CD4-positive, alpha-beta T cell (primary cell): ENCODE data around the gene KPNB1. TPM values are rescaled to one million over a fixed set of nuclear protein-coding genes. Genes with fewer than 3 reads are reported as not detected.

ENCODE experiments used
- ATAC-seq: fragments of 200-7000 bp; cut with Tn5 transposase; one replicate; pipeline ENCODE4 v1.10.0; 2022; ENCODE audit warnings: mild to moderate bottlenecking; ENCODE audit not compliant: poor library complexity
- CTCF ChIA-PET: fragments of 350-600 bp; sonication (Branson Sonifier 250); formaldehyde crosslinking; loops from one replicate; lab custom pipeline; 2021; ENCODE audit warnings: antibody characterized with exemption, inconsistent platforms; lab: Charles Lee
- POLR2A ChIA-PET: fragments of 350-600 bp; sonication (Branson Sonifier 250); formaldehyde crosslinking; loops from one replicate; lab custom pipeline; 2021; ENCODE audit warnings: antibody characterized with exemption, inconsistent platforms; lab: Charles Lee
- DNase-seq, 14 experiments: peaks; one replicate each; pipeline ENCODE4 v3.0.0-alpha.2; 2013 to 2020; ENCODE audit warnings: mixed read lengths in 2 of 14
- H3K27ac ChIP-seq, 2 donors: one replicate each; pipeline versions ENCODE4 v1.5.1 to v1.7.0; 2013; ENCODE audit warnings: low read length in 2 of 2, low read depth in 1 of 2, mild to moderate bottlenecking in 1 of 2
- H3K27me3 ChIP-seq, 2 experiments: 1 replicate in 1 of 2; 2 replicates in 1 of 2; pipeline versions ENCODE4 v1.6.1 to v1.7.0; 2013; ENCODE audit warnings: low read length in 2 of 2, control low read depth in 1 of 2, mild to moderate bottlenecking in 1 of 2, moderate library complexity in 1 of 2; ENCODE audit not compliant: insufficient read depth in 2 of 2, control insufficient read depth in 1 of 2
- H3K36me3 ChIP-seq: one replicate; pipeline ENCODE4 v1.6.1; 2013; ENCODE audit warnings: low read length, control low read depth; ENCODE audit not compliant: insufficient read depth
- H3K4me1 ChIP-seq: one replicate; pipeline ENCODE4 v1.6.1; 2013; ENCODE audit warnings: low read length, control low read depth; ENCODE audit not compliant: insufficient read depth
- H3K4me3 ChIP-seq: one replicate; pipeline ENCODE4 v1.5.1; 2013; ENCODE audit warnings: mild to moderate bottlenecking, low read length, moderate library complexity
- H3K9me3 ChIP-seq, 2 experiments: 1 replicate in 1 of 2; 2 replicates in 1 of 2; pipeline versions ENCODE4 v1.6.1 to v1.7.0; 2013; ENCODE audit warnings: low read length in 2 of 2, mild to moderate bottlenecking in 2 of 2, control low read depth in 1 of 2, moderate library complexity in 1 of 2; ENCODE audit not compliant: control insufficient read depth in 1 of 2, insufficient read depth in 1 of 2
- H3K27ac Mint-ChIP-seq: one replicate; pipeline ENCODE4 v1.8.0; 2020; ENCODE audit warnings: mixed read lengths
- H3K27me3 Mint-ChIP-seq: one replicate; pipeline ENCODE4 v1.8.0; 2021; ENCODE audit warnings: mixed read lengths
- H3K36me3 Mint-ChIP-seq: one replicate; pipeline ENCODE4 v1.8.0; 2021; ENCODE audit warnings: low read depth, mixed read lengths
- H3K4me1 Mint-ChIP-seq: one replicate; pipeline ENCODE4 v1.8.0; 2021; ENCODE audit warnings: low read depth, mixed read lengths
- H3K4me3 Mint-ChIP-seq: one replicate; pipeline ENCODE4 v1.8.0; 2020; ENCODE audit warnings: mild to moderate bottlenecking, mixed read lengths
- H3K9me3 Mint-ChIP-seq: one replicate; pipeline ENCODE4 v1.8.0; 2020; ENCODE audit warnings: mixed read lengths
- intact Hi-C, 2 experiments: fragments of 100-400 bp; cut with DNase I in 1 of 2; cut with micrococcal nuclease in 1 of 2; formaldehyde crosslinking; loops; one replicate each; pipeline versions ENCODE4 v1.15.1 to v1.9.0; 2023 to 2025; cut with DNase I, micrococcal nuclease
- total RNA-seq, 174 experiments: library from RNA in 2 of 174; stranded (reverse) in 2 of 174; gene quantifications; one replicate each; pipeline ENCODE4 v1.2.3 and lab custom pipeline; 2021 to 2026
- TF ChIP-seq, protein P1 (sequence below): fragments of 200-600 bp; IDR thresholded peaks from one replicate; pipeline ENCODE4 v1.8.0; 2022; ENCODE audit warnings: antibody characterized with exemption, mild to moderate bottlenecking

The KPNB1 gene
- total RNA-seq, 2 experiments from 2014 or later: 145 to 151 TPM

DNA sequence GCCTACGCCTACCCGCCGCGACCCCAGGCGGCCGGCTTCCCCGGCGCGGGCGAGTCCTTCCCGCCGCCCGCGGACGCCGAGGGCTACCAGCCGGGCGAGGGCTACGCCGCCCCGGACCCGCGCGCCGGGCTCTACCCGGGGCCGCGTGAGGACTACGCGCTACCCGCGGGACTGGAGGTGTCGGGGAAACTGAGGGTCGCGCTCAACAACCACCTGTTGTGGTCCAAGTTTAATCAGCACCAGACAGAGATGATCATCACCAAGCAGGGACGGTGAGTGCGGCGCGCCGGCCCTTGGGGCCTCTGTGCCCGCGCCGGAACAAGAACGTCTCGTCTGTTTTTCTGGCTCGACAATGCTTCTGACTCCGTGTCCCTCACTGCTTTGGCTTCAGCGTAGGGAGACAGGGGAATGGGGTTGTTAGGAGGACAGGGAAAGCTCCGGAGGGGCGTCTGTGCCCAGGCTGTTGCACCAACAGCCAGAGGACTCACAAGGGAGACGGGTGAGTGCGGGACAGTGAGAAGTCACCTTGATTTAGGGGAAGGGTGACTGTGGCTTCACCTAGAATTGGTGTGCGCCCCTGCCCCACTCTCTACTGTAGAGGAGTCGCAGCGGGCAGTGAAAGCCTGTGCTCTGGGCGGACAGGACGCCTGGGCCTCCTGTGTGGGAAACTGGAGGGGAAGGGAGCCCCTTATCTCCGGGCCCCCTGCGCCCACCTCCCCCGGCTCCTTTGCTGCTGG is 84.1 kb downstream of the KPNB1 start:
- POLR2A ChIA-PET: interaction anchor here (0.8 to 1.6 kb wide), 4 partner anchors 12 to 162 kb away, joined by 3 to 11 read pairs (median 8); partner anchors contain the start of genes KPNB1 and SP2
- intact Hi-C loops: no loop called here
- peak overlapping the region; percentile 85 for H3K27ac Mint-ChIP-seq
- CTCF ChIA-PET: interaction anchor here (0.6 to 2.6 kb wide), 20 partner anchors 8 to 156 kb away, joined by 3 to 19 read pairs (median 4); partner anchors contain the start of gene KPNB1
- H3K4me1 Mint-ChIP-seq: peaks cover 28% of the 10 kb centered on the region
- TF ChIP-seq, protein P1, sequence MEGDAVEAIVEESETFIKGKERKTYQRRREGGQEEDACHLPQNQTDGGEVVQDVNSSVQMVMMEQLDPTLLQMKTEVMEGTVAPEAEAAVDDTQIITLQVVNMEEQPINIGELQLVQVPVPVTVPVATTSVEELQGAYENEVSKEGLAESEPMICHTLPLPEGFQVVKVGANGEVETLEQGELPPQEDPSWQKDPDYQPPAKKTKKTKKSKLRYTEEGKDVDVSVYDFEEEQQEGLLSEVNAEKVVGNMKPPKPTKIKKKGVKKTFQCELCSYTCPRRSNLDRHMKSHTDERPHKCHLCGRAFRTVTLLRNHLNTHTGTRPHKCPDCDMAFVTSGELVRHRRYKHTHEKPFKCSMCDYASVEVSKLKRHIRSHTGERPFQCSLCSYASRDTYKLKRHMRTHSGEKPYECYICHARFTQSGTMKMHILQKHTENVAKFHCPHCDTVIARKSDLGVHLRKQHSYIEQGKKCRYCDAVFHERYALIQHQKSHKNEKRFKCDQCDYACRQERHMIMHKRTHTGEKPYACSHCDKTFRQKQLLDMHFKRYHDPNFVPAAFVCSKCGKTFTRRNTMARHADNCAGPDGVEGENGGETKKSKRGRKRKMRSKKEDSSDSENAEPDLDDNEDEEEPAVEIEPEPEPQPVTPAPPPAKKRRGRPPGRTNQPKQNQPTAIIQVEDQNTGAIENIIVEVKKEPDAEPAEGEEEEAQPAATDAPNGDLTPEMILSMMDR: no peak
- H3K9me3 ChIP-seq: no peaks in the 10 kb centered on the region
- peak overlapping the region in 1 of 2 donors; percentile 64 for H3K27ac ChIP-seq
- H3K27me3 ChIP-seq: peaks cover 0 to 2% of the 10 kb centered on the region in 2 experiments
- peak; percentile 4 for ATAC-seq
- H3K36me3 Mint-ChIP-seq: no peaks in the 10 kb centered on the region
- peaks cover 72% of the 10 kb centered on the region for H3K4me1 ChIP-seq
- peak overlapping the region; percentile 95 for H3K4me3 Mint-ChIP-seq
- peaks cover 11% of the 10 kb centered on the region for H3K27me3 Mint-ChIP-seq
- no peaks in the 10 kb centered on the region for H3K9me3 Mint-ChIP-seq
- peak in 5 of 14 experiments; percentile 7 to 49 (median 37) for DNase-seq
- H3K36me3 ChIP-seq: no peaks in the 10 kb centered on the region
- H3K4me3 ChIP-seq: peak overlapping the region; percentile 90

DNA sequence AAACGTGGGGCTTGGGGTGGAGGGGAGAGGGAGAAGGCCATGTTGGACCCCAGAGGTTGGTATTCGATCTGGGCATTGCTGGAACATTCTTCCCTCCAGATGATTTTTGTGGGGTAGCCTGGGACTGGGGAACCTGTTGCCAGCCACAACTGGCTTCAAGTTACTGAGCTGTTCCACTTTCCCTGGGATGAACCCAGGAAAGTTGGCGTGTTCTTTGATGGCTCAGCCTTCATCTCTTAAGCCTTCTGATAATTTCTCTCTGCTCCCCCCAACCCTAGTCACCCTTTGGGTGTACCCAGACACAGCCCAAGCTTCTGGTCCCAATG is 85.4 kb downstream of the KPNB1 start:
- no peaks in the 10 kb centered on the region for H3K9me3 Mint-ChIP-seq
- POLR2A ChIA-PET: interaction anchor here (0.8 kb wide), 1 partner anchor 29 kb away, joined by 3 read pairs; no protein-coding TSS in a partner anchor
- DNase-seq (no peak), ATAC-seq (no peak)
- Histone ChIP-seq H3K36me3 (no peaks in the 10 kb centered on the region), H3K27me3 (peaks cover 0 to 2% of the 10 kb centered on the region in 2 experiments), H3K27ac (peak overlapping the region; percentile 4 to 62), H3K4me1 (peaks cover 72% of the 10 kb centered on the region), H3K9me3 (no peaks in the 10 kb centered on the region), H3K4me3 (peak overlapping the region; percentile 90)
- H3K27me3 Mint-ChIP-seq: peaks cover 11% of the 10 kb centered on the region
- CTCF ChIA-PET: interaction anchor here (1.4 kb wide), 1 partner anchor 86 kb away, joined by 3 read pairs; the partner anchor contains the start of gene KPNB1
- peak overlapping the region; percentile 95 for H3K4me3 Mint-ChIP-seq
- peak overlapping the region; percentile 85 for H3K27ac Mint-ChIP-seq
- TF ChIP-seq, protein P1: no peak
- intact Hi-C loops: loop anchor here in 1 of 2 experiments (5.0 kb wide), 1 partner anchor 47 kb away; no protein-coding TSS in a partner anchor
- H3K4me1 Mint-ChIP-seq: peaks cover 28% of the 10 kb centered on the region
- no peaks in the 10 kb centered on the region for H3K36me3 Mint-ChIP-seq

Other genes with a start within 250 kb of the KPNB1 start
- gene NPEPPS, start 118.8 kb upstream of the KPNB1 start, total RNA-seq: 10 to 100 TPM; 77.3 to 80.7 TPM
- 1 to 10 TPM; 2.4 to 3.0 TPM for gene TBKBP1, start 44.2 kb downstream of the KPNB1 start, total RNA-seq
- gene TBX21, start 83.3 kb downstream of the KPNB1 start, total RNA-seq: 10 to 100 TPM; 10.6 to 12.3 TPM
- 10 to 100 TPM; 30.1 to 30.8 TPM for gene OSBPL7, start 171.9 kb downstream of the KPNB1 start, total RNA-seq
- gene MRPL10, start 181.6 kb downstream of the KPNB1 start, total RNA-seq: 10 to 100 TPM; 49.0 to 51.4 TPM
- gene LRRC46, start 181.8 kb downstream of the KPNB1 start, total RNA-seq: under 1 TPM; 0.42 to 0.85 TPM
- gene SCRN2, start 191.4 kb downstream of the KPNB1 start, total RNA-seq: 10 to 100 TPM; 15.3 to 17.2 TPM
- gene SP6, start 201.2 kb downstream of the KPNB1 start, total RNA-seq: under 1 TPM; 0.17 to 0.27 TPM
- 10 to 100 TPM; 19.9 to 21.5 TPM for gene SP2, start 246.3 kb downstream of the KPNB1 start, total RNA-seq